ENCODE data around the gene RPTOR. TPM values are rescaled to one million over a fixed set of nuclear protein-coding genes. Genes with fewer than 3 reads are reported as not detected.

The RPTOR gene
- total RNA-seq, 1 experiment from 2014 or later = 46.2 TPM

- Histone ChIP-seq H3F3A (ENCODE audit: low read length, unreplicated experiment) (no peaks in the 10 kb centered on the region), H3K4me2 (ENCODE audit: low read length) (no peak overlapping the region), H3K9me3 (ENCODE audit: low read length) (no peaks in the 10 kb centered on the region), H3K9me2 (replicated peaks; ENCODE audit: low read length) (no peaks in the 10 kb centered on the region), H3K27me3 (ENCODE audit: low read length) (no peaks in the 10 kb centered on the region), H3K4me1 (ENCODE audit: insufficient read depth, low read length) (no peaks in the 10 kb centered on the region), H2AFZ (ENCODE audit: low read length) (no peak overlapping the region), H3K27ac (ENCODE audit: low read length) (no peak overlapping the region), H3K36me3 (ENCODE audit: low read depth, low read length) (peaks cover 7% of the 10 kb centered on the region; the same call in 1 of the 2 replicates), H3K79me2 (ENCODE audit: low read length) (no peaks in the 10 kb centered on the region), H3K9ac (ENCODE audit: low read length) (no peak overlapping the region), H3K4me3 (ENCODE audit: low read length) (no peak overlapping the region), H4K20me1 (ENCODE audit: low read length) (no peaks in the 10 kb centered on the region)
- no peak for DNase-seq
- TF ChIP-seq EZH2 (IDR thresholded peaks at IDR 0.05; ENCODE audit: low read length, unreplicated experiment) = no peak
- TF ChIP-seq CTCF (conservative IDR thresholded peaks at IDR 0.05; ENCODE audit: low read depth, low read length) = no peak
- TF ChIP-seq EZH2phosphoT487 (IDR thresholded peaks at IDR 0.05; ENCODE audit: borderline replicate concordance, low read length) = no peak
- BruUV-seq (replicated peaks) = no TSS peak
- intact Hi-C loops (cut with micrococcal nuclease) = no loop called here
- POLR2A ChIA-PET (ENCODE audit: unreplicated experiment) = no interaction called here
- CTCF ChIA-PET = no interaction called here
- no peak for ATAC-seq
These were observed 375.0 kb downstream of the RPTOR start for GRCh38 chr17:80919331-80920311.

GRCh38 chr17:80920441-80920840, 375.8 kb downstream of the RPTOR start:
- CTCF ChIA-PET = no interaction called here
- no peak for ATAC-seq
- no peaks in the 10 kb centered on the region for H3K79me2 ChIP-seq (ENCODE audit: low read length)
- TF ChIP-seq CTCF (conservative IDR thresholded peaks at IDR 0.05; ENCODE audit: low read depth, low read length) = no peak
- no peak for TF ChIP-seq EZH2 (IDR thresholded peaks at IDR 0.05; ENCODE audit: low read length, unreplicated experiment)
- TF ChIP-seq EZH2phosphoT487 (IDR thresholded peaks at IDR 0.05; ENCODE audit: borderline replicate concordance, low read length) = no peak
- DNase-seq = no peak
- H3F3A ChIP-seq (ENCODE audit: low read length, unreplicated experiment) = no peaks in the 10 kb centered on the region
- no peak overlapping the region for H3K4me2 ChIP-seq (ENCODE audit: low read length)
- peaks cover 4% of the 10 kb centered on the region; the same call in 1 of the 2 replicates for H3K36me3 ChIP-seq (ENCODE audit: low read depth, low read length)
- no TSS peak for BruUV-seq (replicated peaks)
- POLR2A ChIA-PET (ENCODE audit: unreplicated experiment) = no interaction called here
- H3K4me3 ChIP-seq (ENCODE audit: low read length) = no peak overlapping the region
- no peaks in the 10 kb centered on the region for H4K20me1 ChIP-seq (ENCODE audit: low read length)
- H3K4me1 ChIP-seq (ENCODE audit: insufficient read depth, low read length) = no peaks in the 10 kb centered on the region
- H3K27me3 ChIP-seq (ENCODE audit: low read length) = no peaks in the 10 kb centered on the region
- H3K9me3 ChIP-seq (ENCODE audit: low read length) = no peaks in the 10 kb centered on the region
- H3K27ac ChIP-seq (ENCODE audit: low read length) = no peak overlapping the region
- no peak overlapping the region for H3K9ac ChIP-seq (ENCODE audit: low read length)
- no peaks in the 10 kb centered on the region for H3K9me2 ChIP-seq (replicated peaks; ENCODE audit: low read length)
- H2AFZ ChIP-seq (ENCODE audit: low read length) = no peak overlapping the region
- intact Hi-C loops (cut with micrococcal nuclease) = no loop called here

GRCh38 chr17:80921159-80921558, 376.5 kb downstream of the RPTOR start:
- intact Hi-C loops (cut with micrococcal nuclease) = no loop called here
- H3K36me3 ChIP-seq (ENCODE audit: low read depth, low read length) = peaks cover 3% of the 10 kb centered on the region; the same call in 1 of the 2 replicates
- BruUV-seq (replicated peaks) = no TSS peak
- H3K4me2 ChIP-seq (ENCODE audit: low read length) = no peak overlapping the region
- no peaks in the 10 kb centered on the region for H3K27me3 ChIP-seq (ENCODE audit: low read length)
- no peak overlapping the region for H2AFZ ChIP-seq (ENCODE audit: low read length)
- ATAC-seq (no peak), DNase-seq (no peak)
- H3F3A ChIP-seq (ENCODE audit: low read length, unreplicated experiment) = no peaks in the 10 kb centered on the region
- ChIA-PET POLR2A (ENCODE audit: unreplicated experiment) (interaction anchor here (0.5 kb wide), 1 partner anchor 10 kb away, joined by 4 read pairs; no protein-coding TSS in a partner anchor), CTCF (no interaction called here)
- no peaks in the 10 kb centered on the region for H4K20me1 ChIP-seq (ENCODE audit: low read length)
- H3K79me2 ChIP-seq (ENCODE audit: low read length) = no peaks in the 10 kb centered on the region
- H3K4me3 ChIP-seq (ENCODE audit: low read length) = no peak overlapping the region
- no peaks in the 10 kb centered on the region for H3K9me2 ChIP-seq (replicated peaks; ENCODE audit: low read length)
- H3K4me1 ChIP-seq (ENCODE audit: insufficient read depth, low read length) = no peaks in the 10 kb centered on the region
- TF ChIP-seq EZH2phosphoT487 (IDR thresholded peaks at IDR 0.05; ENCODE audit: borderline replicate concordance, low read length) = no peak
- TF ChIP-seq CTCF (conservative IDR thresholded peaks at IDR 0.05; ENCODE audit: low read depth, low read length) = no peak
- TF ChIP-seq EZH2 (IDR thresholded peaks at IDR 0.05; ENCODE audit: low read length, unreplicated experiment) = no peak
- H3K9ac ChIP-seq (ENCODE audit: low read length) = no peak overlapping the region
- no peak overlapping the region for H3K27ac ChIP-seq (ENCODE audit: low read length)
- no peaks in the 10 kb centered on the region for H3K9me3 ChIP-seq (ENCODE audit: low read length)
